ENCODE data around the gene CRX. TPM values are rescaled to one million over a fixed set of nuclear protein-coding genes. Genes with fewer than 3 reads are reported as not detected.
A peak's percentile ranks its signal among the peaks of the same experiment; 100 is the strongest.
"Not testable (repeated sequence)": the region's sequence is repeated elsewhere in the genome, so short reads cannot be mapped to it uniquely, and the experiment has no call there.

The CRX gene
- not detected for total RNA-seq

GRCh38 chr19:47821460-47822020 is at the start of gene CRX:
Gene CRX (plus strand): TSS chr19:47821937. CDS start chr19:47834444, 12,507 bp downstream.
- H3K27ac ChIP-seq: no peak within 1 kb of the TSS
- no peaks in the 10 kb centered on the region for H3K36me3 ChIP-seq
- no peak for DNase-seq (ENCODE audit: low spot score in 2 of 2)
- no peak within 1 kb of the TSS for H3K4me3 ChIP-seq
- intact Hi-C loops (cut with DNase I; ENCODE audit: low total_unique reads): no loop called here
- TF ChIP-seq POLR2AphosphoS5 (IDR thresholded peaks at IDR 0.05) (no peak), POLR2A (IDR thresholded peaks at IDR 0.05) (no peak)
- TF ChIP-seq, protein P1, sequence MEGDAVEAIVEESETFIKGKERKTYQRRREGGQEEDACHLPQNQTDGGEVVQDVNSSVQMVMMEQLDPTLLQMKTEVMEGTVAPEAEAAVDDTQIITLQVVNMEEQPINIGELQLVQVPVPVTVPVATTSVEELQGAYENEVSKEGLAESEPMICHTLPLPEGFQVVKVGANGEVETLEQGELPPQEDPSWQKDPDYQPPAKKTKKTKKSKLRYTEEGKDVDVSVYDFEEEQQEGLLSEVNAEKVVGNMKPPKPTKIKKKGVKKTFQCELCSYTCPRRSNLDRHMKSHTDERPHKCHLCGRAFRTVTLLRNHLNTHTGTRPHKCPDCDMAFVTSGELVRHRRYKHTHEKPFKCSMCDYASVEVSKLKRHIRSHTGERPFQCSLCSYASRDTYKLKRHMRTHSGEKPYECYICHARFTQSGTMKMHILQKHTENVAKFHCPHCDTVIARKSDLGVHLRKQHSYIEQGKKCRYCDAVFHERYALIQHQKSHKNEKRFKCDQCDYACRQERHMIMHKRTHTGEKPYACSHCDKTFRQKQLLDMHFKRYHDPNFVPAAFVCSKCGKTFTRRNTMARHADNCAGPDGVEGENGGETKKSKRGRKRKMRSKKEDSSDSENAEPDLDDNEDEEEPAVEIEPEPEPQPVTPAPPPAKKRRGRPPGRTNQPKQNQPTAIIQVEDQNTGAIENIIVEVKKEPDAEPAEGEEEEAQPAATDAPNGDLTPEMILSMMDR (IDR thresholded peaks at IDR 0.05): no peak
- H3K4me1 ChIP-seq: no peaks in the 10 kb centered on the region
- peaks cover 0 to 21% of the 10 kb centered on the region in 2 donors for H3K27me3 ChIP-seq
- peaks cover 0 to under 1% of the 10 kb centered on the region in 2 donors for H3K9me3 ChIP-seq

DNA sequence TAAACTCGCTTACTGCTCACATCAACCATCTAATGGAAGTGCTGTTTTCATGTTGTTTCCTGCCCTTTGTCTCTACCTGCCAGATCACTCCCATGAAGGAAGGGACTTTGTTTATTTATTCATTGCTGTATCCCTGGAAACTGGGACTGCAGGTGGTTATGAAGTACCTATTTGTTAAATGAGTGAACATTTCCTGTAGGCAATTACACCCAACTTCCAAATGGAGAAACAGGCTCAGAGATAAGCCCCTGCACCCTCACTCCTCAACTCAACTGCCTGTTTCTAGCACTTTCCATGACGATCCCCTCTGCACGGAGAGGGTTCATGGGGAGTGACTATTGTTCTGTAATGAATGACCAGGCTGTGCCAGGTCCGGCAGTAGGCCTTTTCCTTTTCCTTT is 45.2 kb upstream of the CRX start:
- Histone ChIP-seq H3K27me3 (no peaks in the 10 kb centered on the region), H3K4me1 (peaks cover 0 to 5% of the 10 kb centered on the region in 2 donors), H3K36me3 (no peaks in the 10 kb centered on the region), H3K27ac (peak overlapping the region; percentile 98 to 99), H3K4me3 (no peak overlapping the region), H3K9me3 (no peaks in the 10 kb centered on the region)
- intact Hi-C loops (cut with DNase I; ENCODE audit: low total_unique reads): no loop called here
- TF ChIP-seq, protein P1 (IDR thresholded peaks at IDR 0.05): no peak
- peak in 1 of 3 donors; percentile 16 for TF ChIP-seq POLR2AphosphoS5 (IDR thresholded peaks at IDR 0.05)
- no peak for DNase-seq (ENCODE audit: low spot score in 2 of 2)

DNA sequence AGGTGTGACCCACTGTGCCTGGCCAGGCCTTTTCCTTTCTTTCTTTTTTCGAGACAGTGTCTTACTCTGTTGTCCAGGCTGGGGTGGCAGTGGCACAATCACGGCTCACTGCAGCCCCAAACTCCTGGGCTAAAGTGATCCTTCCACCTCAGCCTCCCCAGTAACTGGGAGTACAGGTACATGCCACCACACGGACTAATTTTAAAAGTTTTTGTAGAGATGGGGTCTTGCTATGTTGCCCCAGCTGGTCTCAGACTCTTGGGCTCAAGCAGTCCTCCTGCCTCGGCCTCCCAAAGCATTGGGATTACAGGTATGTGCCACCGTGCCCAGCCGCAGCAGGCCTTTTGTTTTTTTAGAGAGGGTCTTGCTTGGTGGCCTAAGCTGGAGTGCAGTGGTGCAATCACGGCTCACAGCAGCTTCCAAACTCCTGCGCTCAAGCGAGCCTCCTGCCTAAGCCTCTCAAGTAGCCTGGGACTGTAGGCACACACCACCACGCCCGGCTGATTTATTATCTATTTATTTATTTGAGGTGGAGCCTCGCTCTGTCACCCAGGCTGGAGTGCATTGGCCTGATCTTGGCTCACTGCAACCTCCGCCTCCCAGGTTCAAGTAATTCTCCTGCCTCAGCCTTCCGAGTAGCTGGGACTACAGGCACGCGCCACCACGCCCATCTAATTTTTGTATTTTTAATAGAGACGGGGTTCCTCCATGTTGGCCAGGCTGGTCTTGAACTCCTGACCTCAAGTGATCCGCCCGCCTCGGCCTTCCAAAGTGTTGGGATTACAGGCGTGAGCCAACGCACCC is 44.3 kb upstream of the CRX start:
- H3K36me3 ChIP-seq; H3K4me1 ChIP-seq; H3K27me3 ChIP-seq; H3K9me3 ChIP-seq; DNase-seq (ENCODE audit: low spot score in 2 of 2); intact Hi-C loops (cut with DNase I; ENCODE audit: low total_unique reads): not testable (repeated sequence)
- Histone ChIP-seq H3K4me3 (peak overlapping the region; percentile 77 to 96 (median 83)), H3K27ac (peak overlapping the region; percentile 98 to 99)

GRCh38 chr19:47778049-47778953 is 43.4 kb upstream of the CRX start, which contains the start of gene SELENOW:
Gene SELENOW (plus strand): TSS chr19:47778703. CDS start chr19:47778786, 83 bp downstream.
- Histone ChIP-seq H3K27ac (peak within 1 kb of the TSS; percentile 98 to 99), H3K9me3 (no peaks in the 10 kb centered on the region), H3K4me1 (peaks cover 0 to 5% of the 10 kb centered on the region in 2 donors), H3K27me3 (no peaks in the 10 kb centered on the region), H3K4me3 (peak within 1 kb of the TSS; percentile 77 to 96 (median 83)), H3K36me3 (no peaks in the 10 kb centered on the region)
- intact Hi-C loops (cut with DNase I; ENCODE audit: low total_unique reads): no loop called here
- TF ChIP-seq POLR2AphosphoS5 (IDR thresholded peaks at IDR 0.05) (peak; percentile 88 to 96 (median 93)), POLR2A (IDR thresholded peaks at IDR 0.05) (peak; percentile 93)
- TF ChIP-seq, protein P1 (IDR thresholded peaks at IDR 0.05): peak in 1 of 3 donors; percentile 12
- DNase-seq (ENCODE audit: low spot score in 2 of 2): peak; percentile 62 to 82

GRCh38 chr19:47778954-47779351 is 42.8 kb upstream of the CRX start:
- intact Hi-C loops (cut with DNase I; ENCODE audit: low total_unique reads): no loop called here
- no peaks in the 10 kb centered on the region for H3K9me3 ChIP-seq
- TF ChIP-seq, protein P1 (IDR thresholded peaks at IDR 0.05): no peak
- no peak for TF ChIP-seq POLR2A (IDR thresholded peaks at IDR 0.05)
- no peak for TF ChIP-seq POLR2AphosphoS5 (IDR thresholded peaks at IDR 0.05)
- peaks cover 0 to 5% of the 10 kb centered on the region in 2 donors for H3K4me1 ChIP-seq
- H3K36me3 ChIP-seq: no peaks in the 10 kb centered on the region
- peak overlapping the region; percentile 77 to 96 (median 83) for H3K4me3 ChIP-seq
- peak overlapping the region; percentile 98 to 99 for H3K27ac ChIP-seq
- no peak for DNase-seq (ENCODE audit: low spot score in 2 of 2)
- no peaks in the 10 kb centered on the region for H3K27me3 ChIP-seq

Measured in breast epithelium (tissue), 4 donors.